ENCODE data around the gene KRTAP10-6. TPM values are rescaled to one million over a fixed set of nuclear protein-coding genes. Genes with fewer than 3 reads are reported as not detected.
"Not testable (repeated sequence)": the region's sequence is repeated elsewhere in the genome, so short reads cannot be mapped to it uniquely, and the experiment has no call there.

KRTAP10-6 gene
- polyA plus RNA-seq, 1 of the 3 experiments (the other 2 are of a cell fraction), result not detected

GRCh38 chr21:44564099-44564498, 28.2 kb downstream of the KRTAP10-6 start (continued):
- no peak for TF ChIP-seq IRF3 (IDR thresholded peaks at IDR 0.05; ENCODE audit: low read depth, low read length)
- TF ChIP-seq YY1 (IDR thresholded peaks at IDR 0.05; ENCODE audit: low read depth), result no peak
- TF ChIP-seq MXI1 (IDR thresholded peaks at IDR 0.05; ENCODE audit: low read depth, low read length), result no peak
- no peak for TF ChIP-seq USF1 (IDR thresholded peaks at IDR 0.05; ENCODE audit: borderline replicate concordance, low read depth)
- TF ChIP-seq ELF1 (IDR thresholded peaks at IDR 0.05), result no peak
- no peak for TF ChIP-seq JUND (IDR thresholded peaks at IDR 0.05)

DNA sequence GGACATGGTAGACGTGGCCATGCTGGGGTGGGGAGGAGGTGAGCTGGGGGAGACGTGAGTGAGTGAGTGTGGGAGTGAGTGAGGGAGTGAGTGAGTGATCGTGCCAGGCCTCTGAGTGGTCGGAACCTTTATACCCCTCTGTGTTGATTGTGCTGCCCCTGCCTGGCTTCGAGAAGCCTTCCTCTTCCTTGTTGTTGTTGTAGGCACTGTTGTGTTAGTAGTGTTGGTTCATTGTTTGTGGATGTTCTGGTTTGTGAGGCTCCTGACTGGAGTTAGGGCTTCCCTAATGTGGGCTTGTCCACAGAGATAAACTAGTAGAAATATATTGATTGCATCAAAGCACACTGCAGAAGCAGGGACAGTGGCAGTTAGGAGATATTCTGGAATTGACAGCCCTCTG, 33.6 kb downstream of the KRTAP10-6 start, which contains the start of gene KRTAP10-3:
KRTAP10-3 (minus strand) TSS at position 101 of the 400 bp plus-strand sequence; CDS start at position 21, 80 bp downstream.
- TF ChIP-seq, protein P1, sequence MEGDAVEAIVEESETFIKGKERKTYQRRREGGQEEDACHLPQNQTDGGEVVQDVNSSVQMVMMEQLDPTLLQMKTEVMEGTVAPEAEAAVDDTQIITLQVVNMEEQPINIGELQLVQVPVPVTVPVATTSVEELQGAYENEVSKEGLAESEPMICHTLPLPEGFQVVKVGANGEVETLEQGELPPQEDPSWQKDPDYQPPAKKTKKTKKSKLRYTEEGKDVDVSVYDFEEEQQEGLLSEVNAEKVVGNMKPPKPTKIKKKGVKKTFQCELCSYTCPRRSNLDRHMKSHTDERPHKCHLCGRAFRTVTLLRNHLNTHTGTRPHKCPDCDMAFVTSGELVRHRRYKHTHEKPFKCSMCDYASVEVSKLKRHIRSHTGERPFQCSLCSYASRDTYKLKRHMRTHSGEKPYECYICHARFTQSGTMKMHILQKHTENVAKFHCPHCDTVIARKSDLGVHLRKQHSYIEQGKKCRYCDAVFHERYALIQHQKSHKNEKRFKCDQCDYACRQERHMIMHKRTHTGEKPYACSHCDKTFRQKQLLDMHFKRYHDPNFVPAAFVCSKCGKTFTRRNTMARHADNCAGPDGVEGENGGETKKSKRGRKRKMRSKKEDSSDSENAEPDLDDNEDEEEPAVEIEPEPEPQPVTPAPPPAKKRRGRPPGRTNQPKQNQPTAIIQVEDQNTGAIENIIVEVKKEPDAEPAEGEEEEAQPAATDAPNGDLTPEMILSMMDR (IDR thresholded peaks at IDR 0.05), result no peak
- no peak for TF ChIP-seq EZH2phosphoT487 (IDR thresholded peaks at IDR 0.05; ENCODE audit: borderline replicate concordance, low read depth)
- Histone ChIP-seq H3K9ac (no peak within 1 kb of the TSS), H2AFZ (ENCODE audit: low read depth) (no peak within 1 kb of the TSS), H3F3A (replicated peaks; ENCODE audit: insufficient read depth) (no peaks in the 10 kb centered on the region), H3K4me2 (no peak within 1 kb of the TSS), H4K20me1 (ENCODE audit: insufficient read depth) (no peaks in the 10 kb centered on the region), H3K27ac (ENCODE audit: low read depth in 2 of 2, low read length in 1 of 2) (no peak within 1 kb of the TSS), H3K9me2 (no peaks in the 10 kb centered on the region), H3K4me1 (ENCODE audit: control insufficient read depth in 1 of 2, insufficient read depth in 2 of 2, low read depth in 1 of 2, low read length in 1 of 2) (no peaks in the 10 kb centered on the region), H3K9me3 (no peaks in the 10 kb centered on the region), H3K4me3 (ENCODE audit: low read depth in 2 of 2, low read length in 1 of 2) (no peak within 1 kb of the TSS), H3K27me3 (ENCODE audit: insufficient read depth) (peaks cover 43% of the 10 kb centered on the region), H3K36me3 (replicated peaks in 1 of 2; ENCODE audit: control insufficient read depth in 1 of 2, insufficient read depth in 2 of 2, low read length in 1 of 2) (no peaks in the 10 kb centered on the region), H3K79me2 (ENCODE audit: insufficient read depth) (no peaks in the 10 kb centered on the region)
- DNase-seq, result no peak
- WGBS (ENCODE audit: low lambda C conversion rate), result 3% methylated on average over 5 of the region's 5 CpGs
- ChIA-PET CTCF (no interaction called here), POLR2A (no interaction called here)

DNA sequence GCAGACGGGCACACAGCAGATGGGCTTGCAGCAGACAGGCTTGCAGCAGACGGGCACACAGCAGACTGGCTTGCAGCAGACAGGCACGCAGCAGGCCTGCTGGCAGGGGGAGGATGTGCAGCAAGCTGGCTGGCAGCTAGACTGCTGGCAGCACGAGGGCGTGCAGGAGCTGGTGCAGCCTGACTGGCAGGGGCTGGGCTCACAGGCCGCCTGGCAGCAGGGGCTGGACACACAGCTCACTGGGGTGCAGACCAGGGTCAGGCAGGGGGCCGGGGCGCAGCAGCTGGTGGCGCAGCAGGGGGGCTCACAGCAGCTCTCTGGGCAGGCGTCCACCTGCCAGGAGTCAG, 34.0 kb downstream of the KRTAP10-6 start:
- H3K4me3 ChIP-seq (ENCODE audit: low read depth in 2 of 2, low read length in 1 of 2); H3K27ac ChIP-seq (ENCODE audit: low read depth in 2 of 2, low read length in 1 of 2); H3K9me2 ChIP-seq; H4K20me1 ChIP-seq (ENCODE audit: insufficient read depth); H3K4me1 ChIP-seq (ENCODE audit: control insufficient read depth in 1 of 2, insufficient read depth in 2 of 2, low read depth in 1 of 2, low read length in 1 of 2); H3F3A ChIP-seq (replicated peaks; ENCODE audit: insufficient read depth); H2AFZ ChIP-seq (ENCODE audit: low read depth); CTCF ChIA-PET; DNase-seq; H3K9me3 ChIP-seq; POLR2A ChIA-PET; H3K79me2 ChIP-seq (ENCODE audit: insufficient read depth); H3K36me3 ChIP-seq (replicated peaks in 1 of 2; ENCODE audit: control insufficient read depth in 1 of 2, insufficient read depth in 2 of 2, low read length in 1 of 2); H3K9ac ChIP-seq; H3K4me2 ChIP-seq: not testable (repeated sequence)
- WGBS (ENCODE audit: low lambda C conversion rate), result 14% methylated on average over 2 of the region's 10 CpGs
- peaks cover 47% of the 10 kb centered on the region for H3K27me3 ChIP-seq (ENCODE audit: insufficient read depth)
